A673 (cell line): ENCODE results near the gene ACTL6A. TPM values are rescaled to one million over a fixed set of nuclear protein-coding genes. Genes with fewer than 3 reads are reported as not detected.

ENCODE experiments used
- BruUV-seq: library from RNA; stranded (reverse); fragments of 400-500 nt; replicated peaks from 2 replicates; lab custom pipeline; 2021; lab: Mats Ljungman, UMichigan
- CTCF ChIA-PET: fragments of 300-600 bp; sonication (Branson Sonifier 250); formaldehyde crosslinking; loops from one replicate; lab custom pipeline; 2022; ENCODE audit warnings: antibody characterized with exemption; lab: Charles Lee
- POLR2A ChIA-PET: fragments of 300-600 bp; sonication (Branson Sonifier 250); formaldehyde crosslinking; loops from one replicate; lab custom pipeline; 2022; ENCODE audit warnings: antibody characterized with exemption; ENCODE audit not compliant: low non-redundant PET; lab: Charles Lee
- DNase-seq: peaks from one replicate; pipeline ENCODE4 v3.0.0-alpha.2; 2015; ENCODE audit warnings: low spot score
- H3K27ac ChIP-seq: fragments of 200-600 bp; sonication (generic); 2 replicates; pipeline ENCODE4 v1.5.1; 2016; ENCODE audit warnings: mixed run types, low read depth, mild to moderate bottlenecking, mixed read lengths, antibody characterized with exemption, low read length; ENCODE audit not compliant: poor library complexity, severe bottlenecking
- H3K27me3 ChIP-seq: fragments of 200-600 bp; sonication (generic); replicated peaks from 2 replicates; pipeline ENCODE4 v1.6.1; 2017; ENCODE audit warnings: mixed run types, low read depth, mild to moderate bottlenecking, mixed read lengths, antibody characterized with exemption, low read length; ENCODE audit not compliant: insufficient read depth, poor library complexity
- H3K36me3 ChIP-seq: fragments of 200-600 bp; sonication (generic); 2 replicates; pipeline ENCODE4 v1.6.1; 2016; ENCODE audit warnings: mixed run types, mild to moderate bottlenecking, mixed read lengths, antibody characterized with exemption, low read length; ENCODE audit not compliant: insufficient read depth, poor library complexity, severe bottlenecking
- H3K4me1 ChIP-seq: fragments of 200-600 bp; sonication (generic); 2 replicates; pipeline ENCODE4 v1.6.1; 2017; ENCODE audit warnings: mixed run types, mild to moderate bottlenecking, mixed read lengths, antibody characterized with exemption, low read length; ENCODE audit not compliant: insufficient read depth, poor library complexity, severe bottlenecking
- H3K4me3 ChIP-seq: fragments of 200-600 bp; sonication (generic); 2 replicates; pipeline ENCODE4 v1.5.1; 2016; ENCODE audit warnings: low read depth, mixed run types, mild to moderate bottlenecking, mixed read lengths, low read length; ENCODE audit not compliant: poor library complexity, severe bottlenecking
- H3K9me3 ChIP-seq: fragments of 200-600 bp; sonication (generic); 2 replicates; pipeline ENCODE4 v1.6.1; 2016; ENCODE audit warnings: mixed run types, low read depth, mild to moderate bottlenecking, mixed read lengths, antibody characterized with exemption, low read length; ENCODE audit not compliant: poor library complexity, severe bottlenecking
- EZH2 ChIP-seq: fragments of 200-600 bp; sonication (generic); IDR thresholded peaks from 2 replicates; pipeline ENCODE4 v1.6.1; 2017; ENCODE audit warnings: borderline replicate concordance, low read depth, mild to moderate bottlenecking, mixed read lengths, antibody characterized with exemption, low read length; ENCODE audit not compliant: poor library complexity, severe bottlenecking
- intact Hi-C: fragments of 100-400 bp; cut with micrococcal nuclease; formaldehyde crosslinking; loops from one replicate; pipeline ENCODE4 v1.10.0; 2022; ENCODE audit not compliant: unreplicated experiment
- total RNA-seq: library from RNA; stranded (reverse); gene quantifications from 2 replicates; pipeline ENCODE4 v1.2.3, GENCODE V29; 2021
- TF ChIP-seq, protein P1 (sequence below): fragments of 300-800, 200-600 bp; sonication (generic); conservative IDR thresholded peaks from 2 replicates; pipeline ENCODE4 v1.5.1; 2017; ENCODE audit warnings: low read depth, mild to moderate bottlenecking, antibody characterized with exemption, low read length, moderate library complexity, mixed read lengths

Gene ACTL6A
- total RNA-seq, 1 experiment from 2014 or later: 153 TPM

DNA sequence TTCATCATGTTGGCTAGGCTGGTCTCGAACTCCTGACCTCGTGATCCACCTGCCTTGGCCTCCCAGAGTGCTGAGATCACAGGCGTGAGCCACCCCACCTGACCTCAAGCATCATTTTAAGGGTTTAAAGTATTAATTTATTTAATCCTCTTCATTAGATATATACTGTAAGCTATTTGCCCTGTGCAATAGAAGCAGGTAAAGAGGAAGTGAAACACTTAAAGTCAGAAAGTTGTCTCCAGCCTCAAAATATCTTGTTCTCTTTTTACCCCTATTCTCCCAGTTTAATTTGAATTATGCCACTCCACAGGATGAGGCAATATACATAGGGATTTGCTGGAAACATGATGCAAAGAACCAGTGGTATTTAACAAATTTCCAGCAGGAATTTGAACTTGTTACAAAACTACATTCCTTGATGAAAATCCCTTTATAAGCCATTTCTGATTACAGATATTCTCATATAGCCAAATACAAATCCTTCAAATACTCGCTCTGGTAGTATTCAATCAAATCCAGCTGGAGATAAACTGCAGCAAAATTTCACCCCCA, 43.9 kb downstream of the ACTL6A start:
- DNase-seq: no peak
- no peak overlapping the region for H3K27ac ChIP-seq
- H3K4me1 ChIP-seq: peaks cover 7% of the 10 kb centered on the region
- intact Hi-C loops: no loop called here
- no peak overlapping the region for H3K4me3 ChIP-seq
- no peaks in the 10 kb centered on the region for H3K27me3 ChIP-seq
- CTCF ChIA-PET: interaction anchor here (0.6 kb wide), 1 partner anchor 323 kb away, joined by 3 read pairs; no protein-coding TSS in a partner anchor
- no TSS peak for BruUV-seq
- TF ChIP-seq, protein P1, sequence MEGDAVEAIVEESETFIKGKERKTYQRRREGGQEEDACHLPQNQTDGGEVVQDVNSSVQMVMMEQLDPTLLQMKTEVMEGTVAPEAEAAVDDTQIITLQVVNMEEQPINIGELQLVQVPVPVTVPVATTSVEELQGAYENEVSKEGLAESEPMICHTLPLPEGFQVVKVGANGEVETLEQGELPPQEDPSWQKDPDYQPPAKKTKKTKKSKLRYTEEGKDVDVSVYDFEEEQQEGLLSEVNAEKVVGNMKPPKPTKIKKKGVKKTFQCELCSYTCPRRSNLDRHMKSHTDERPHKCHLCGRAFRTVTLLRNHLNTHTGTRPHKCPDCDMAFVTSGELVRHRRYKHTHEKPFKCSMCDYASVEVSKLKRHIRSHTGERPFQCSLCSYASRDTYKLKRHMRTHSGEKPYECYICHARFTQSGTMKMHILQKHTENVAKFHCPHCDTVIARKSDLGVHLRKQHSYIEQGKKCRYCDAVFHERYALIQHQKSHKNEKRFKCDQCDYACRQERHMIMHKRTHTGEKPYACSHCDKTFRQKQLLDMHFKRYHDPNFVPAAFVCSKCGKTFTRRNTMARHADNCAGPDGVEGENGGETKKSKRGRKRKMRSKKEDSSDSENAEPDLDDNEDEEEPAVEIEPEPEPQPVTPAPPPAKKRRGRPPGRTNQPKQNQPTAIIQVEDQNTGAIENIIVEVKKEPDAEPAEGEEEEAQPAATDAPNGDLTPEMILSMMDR: no peak
- no peak for TF ChIP-seq EZH2
- POLR2A ChIA-PET: interaction anchor here (0.6 kb wide), 1 partner anchor 43 kb away, joined by 3 read pairs; no protein-coding TSS in a partner anchor
- peaks cover 19% of the 10 kb centered on the region for H3K36me3 ChIP-seq
- no peaks in the 10 kb centered on the region for H3K9me3 ChIP-seq

DNA sequence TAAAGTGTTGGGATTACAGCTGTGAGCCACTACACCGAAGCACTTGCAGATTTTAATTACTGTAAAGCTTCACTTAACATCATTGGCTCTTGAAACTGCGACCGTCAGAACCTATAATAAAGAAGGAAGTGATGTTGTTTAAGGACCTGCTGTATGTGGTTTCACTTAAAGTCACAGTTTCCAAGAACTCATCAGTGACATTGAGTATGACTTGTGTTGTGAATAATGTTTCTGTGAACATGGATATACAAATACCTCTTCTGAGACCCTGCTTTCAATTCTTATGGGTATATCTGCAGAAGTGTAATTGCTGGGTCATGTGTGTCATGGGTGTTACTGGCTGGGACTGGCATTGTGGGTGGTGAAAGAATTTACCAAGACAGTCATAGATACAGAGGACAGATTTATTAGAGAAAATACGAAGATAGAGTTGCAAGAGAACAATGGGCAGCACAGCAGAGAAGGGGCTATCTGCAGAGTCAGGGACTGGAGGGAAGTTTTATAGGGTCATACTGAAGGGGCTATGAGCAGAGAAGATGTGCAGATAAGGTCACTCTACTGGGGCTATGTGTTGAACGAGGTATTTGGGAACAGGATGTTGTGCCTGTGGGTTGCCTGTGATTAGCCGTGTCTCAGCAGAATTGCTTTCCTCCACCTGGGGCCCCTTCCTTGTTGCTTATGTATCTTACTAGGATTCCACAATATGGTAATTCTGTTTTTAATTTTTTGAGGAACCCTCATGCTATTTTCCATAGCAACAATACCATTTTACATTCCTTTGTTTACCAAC, 46.4 kb downstream of the ACTL6A start:
- Histone ChIP-seq H3K27me3 (no peaks in the 10 kb centered on the region), H3K27ac (no peak overlapping the region), H3K4me1 (no peaks in the 10 kb centered on the region), H3K4me3 (no peak overlapping the region), H3K36me3 (peaks cover 13% of the 10 kb centered on the region), H3K9me3 (no peaks in the 10 kb centered on the region)
- DNase-seq: no peak
- no TSS peak for BruUV-seq
- POLR2A ChIA-PET: no interaction called here
- CTCF ChIA-PET: no interaction called here
- intact Hi-C loops: no loop called here
- TF ChIP-seq, protein P1: no peak
- no peak for TF ChIP-seq EZH2

DNA sequence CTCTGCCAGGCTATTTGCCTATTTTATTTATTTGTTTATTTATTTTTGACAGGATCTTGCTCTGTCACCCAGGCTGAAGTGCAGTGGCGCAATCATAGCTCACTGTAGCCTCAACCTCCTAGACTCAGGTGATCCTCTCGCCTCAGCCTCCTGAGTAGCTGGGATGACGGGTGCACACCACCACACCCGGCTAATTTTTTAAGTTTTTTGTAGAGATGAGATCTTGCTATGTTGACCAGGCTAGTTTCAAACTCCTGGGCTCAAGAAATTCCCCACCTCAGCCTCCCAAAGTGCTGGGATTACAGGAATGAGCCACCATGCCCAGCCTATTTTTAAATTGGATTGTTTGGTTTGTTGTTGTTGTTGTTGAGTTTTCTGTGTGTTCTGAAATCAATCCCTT, 47.3 kb downstream of the ACTL6A start:
- no peak for DNase-seq
- CTCF ChIA-PET: no interaction called here
- no TSS peak for BruUV-seq

More for the DNA sequence above, 47.3 kb downstream of the ACTL6A start:
- Histone ChIP-seq H3K4me1 (no peaks in the 10 kb centered on the region), H3K27ac (no peak overlapping the region), H3K27me3 (no peaks in the 10 kb centered on the region), H3K4me3 (no peak overlapping the region), H3K36me3 (peaks cover 13% of the 10 kb centered on the region), H3K9me3 (no peaks in the 10 kb centered on the region)
- no peak for TF ChIP-seq EZH2
- TF ChIP-seq, protein P1: no peak
- POLR2A ChIA-PET: no interaction called here
- intact Hi-C loops: no loop called here
